Measurements from ENCODE around the gene CLRN3. TPM values are rescaled to one million over a fixed set of nuclear protein-coding genes. Genes with fewer than 3 reads are reported as not detected.
A peak's percentile ranks its signal among the peaks of the same experiment; 100 is the strongest.

The CLRN3 gene
- total RNA-seq, 2 donors from 2014 or later = 76.8 to 110 TPM

DNA sequence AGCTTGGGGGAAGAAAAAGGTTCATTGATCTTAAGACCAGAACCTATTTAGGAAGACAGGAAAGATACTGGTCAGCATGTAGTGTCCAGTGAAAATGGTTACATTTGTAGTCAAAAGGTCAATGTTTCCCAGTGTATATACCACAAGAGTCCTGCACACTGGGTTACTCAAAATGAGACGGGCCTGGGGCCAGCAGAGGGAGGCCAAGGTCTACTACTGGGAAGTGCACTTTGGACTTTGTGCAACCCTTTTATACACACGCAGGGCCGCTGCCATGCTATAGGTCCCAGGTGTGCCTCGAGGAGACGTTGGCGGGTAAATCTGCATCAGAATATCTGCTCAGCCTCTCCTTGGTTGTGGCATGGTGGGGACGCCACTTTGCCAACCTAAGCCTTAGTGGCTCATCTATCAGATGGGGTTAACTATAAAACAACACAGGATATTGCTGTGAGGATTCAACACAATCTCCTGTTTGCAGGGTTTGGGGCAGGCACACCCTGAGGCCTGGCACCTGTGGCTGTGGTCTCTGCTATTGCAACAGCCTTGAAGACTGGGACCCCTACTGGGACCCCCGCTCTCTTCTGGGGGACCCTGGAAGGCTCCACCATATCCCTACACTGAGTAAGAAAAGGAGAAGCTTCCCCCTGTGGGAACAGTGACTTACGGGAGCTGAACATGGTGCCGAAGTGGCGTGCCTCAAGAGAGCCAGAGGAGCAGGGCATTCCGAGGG is 19.7 kb downstream of the CLRN3 start:
- H3K27me3 ChIP-seq = no peaks in the 10 kb centered on the region
- H3K36me3 ChIP-seq = no peaks in the 10 kb centered on the region
- H3K9ac ChIP-seq (ENCODE audit: low read depth in 2 of 2, low read length in 2 of 2) = no peak overlapping the region
- H3K4me3 ChIP-seq = no peak overlapping the region
- no peak overlapping the region for H3K27ac ChIP-seq
- no peaks in the 10 kb centered on the region for H3K4me1 ChIP-seq
- DNase-seq = peak; percentile 85
- H3K9me3 ChIP-seq = no peaks in the 10 kb centered on the region
- TF ChIP-seq, protein P1, sequence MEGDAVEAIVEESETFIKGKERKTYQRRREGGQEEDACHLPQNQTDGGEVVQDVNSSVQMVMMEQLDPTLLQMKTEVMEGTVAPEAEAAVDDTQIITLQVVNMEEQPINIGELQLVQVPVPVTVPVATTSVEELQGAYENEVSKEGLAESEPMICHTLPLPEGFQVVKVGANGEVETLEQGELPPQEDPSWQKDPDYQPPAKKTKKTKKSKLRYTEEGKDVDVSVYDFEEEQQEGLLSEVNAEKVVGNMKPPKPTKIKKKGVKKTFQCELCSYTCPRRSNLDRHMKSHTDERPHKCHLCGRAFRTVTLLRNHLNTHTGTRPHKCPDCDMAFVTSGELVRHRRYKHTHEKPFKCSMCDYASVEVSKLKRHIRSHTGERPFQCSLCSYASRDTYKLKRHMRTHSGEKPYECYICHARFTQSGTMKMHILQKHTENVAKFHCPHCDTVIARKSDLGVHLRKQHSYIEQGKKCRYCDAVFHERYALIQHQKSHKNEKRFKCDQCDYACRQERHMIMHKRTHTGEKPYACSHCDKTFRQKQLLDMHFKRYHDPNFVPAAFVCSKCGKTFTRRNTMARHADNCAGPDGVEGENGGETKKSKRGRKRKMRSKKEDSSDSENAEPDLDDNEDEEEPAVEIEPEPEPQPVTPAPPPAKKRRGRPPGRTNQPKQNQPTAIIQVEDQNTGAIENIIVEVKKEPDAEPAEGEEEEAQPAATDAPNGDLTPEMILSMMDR (IDR thresholded peaks at IDR 0.05) = peak; percentile 59
- intact Hi-C loops (cut with DNase I) = loop anchor here (10.0 kb wide), 1 partner anchor 272 kb away; no protein-coding TSS in a partner anchor

DNA sequence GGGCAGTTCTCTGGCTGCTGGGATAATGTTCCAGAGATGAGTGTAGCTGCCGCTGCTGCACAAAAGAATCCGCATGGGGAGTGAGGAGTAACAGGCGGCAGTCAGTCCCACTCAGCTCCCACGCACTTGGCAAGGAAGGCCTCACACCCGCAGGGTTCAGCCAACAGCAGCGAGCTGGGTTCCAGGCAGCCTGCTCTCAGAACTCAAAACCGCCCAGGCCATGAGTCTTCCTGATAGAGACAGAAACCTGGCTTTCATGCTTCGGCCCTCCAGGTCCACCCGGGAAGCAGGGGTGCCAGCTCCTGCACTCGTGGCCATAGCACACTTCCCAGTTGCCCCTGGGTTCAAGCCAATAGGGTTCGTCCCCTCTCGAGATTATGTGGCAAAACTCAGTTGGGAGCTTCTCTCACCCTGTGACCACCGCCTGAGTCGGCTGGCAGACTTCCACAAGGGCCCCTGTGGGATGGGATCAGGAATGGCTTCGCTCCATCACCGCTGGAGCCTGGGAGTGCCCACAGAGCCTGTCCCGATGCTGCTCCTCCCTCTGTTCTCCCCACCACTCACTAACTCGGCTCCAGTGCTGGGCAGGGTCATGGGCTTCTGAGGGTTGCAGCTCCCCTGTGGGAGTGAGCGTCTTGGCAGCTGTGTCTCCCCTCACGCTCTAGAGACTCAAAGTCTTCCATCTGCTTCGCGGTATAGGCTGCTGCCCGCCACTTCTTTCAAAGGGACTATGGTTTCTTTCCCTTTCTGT is 20.6 kb downstream of the CLRN3 start:
- TF ChIP-seq, protein P1 (IDR thresholded peaks at IDR 0.05) = no peak
- Histone ChIP-seq H3K9ac (ENCODE audit: low read depth in 2 of 2, low read length in 2 of 2) (no peak overlapping the region), H3K27me3 (no peaks in the 10 kb centered on the region), H3K27ac (no peak overlapping the region), H3K9me3 (no peaks in the 10 kb centered on the region), H3K4me1 (no peaks in the 10 kb centered on the region), H3K4me3 (no peak overlapping the region), H3K36me3 (no peaks in the 10 kb centered on the region)
- peak; percentile 22 for DNase-seq
- intact Hi-C loops (cut with DNase I) = loop anchor here (10.0 kb wide), 1 partner anchor 273 kb away; no protein-coding TSS in a partner anchor

DNA sequence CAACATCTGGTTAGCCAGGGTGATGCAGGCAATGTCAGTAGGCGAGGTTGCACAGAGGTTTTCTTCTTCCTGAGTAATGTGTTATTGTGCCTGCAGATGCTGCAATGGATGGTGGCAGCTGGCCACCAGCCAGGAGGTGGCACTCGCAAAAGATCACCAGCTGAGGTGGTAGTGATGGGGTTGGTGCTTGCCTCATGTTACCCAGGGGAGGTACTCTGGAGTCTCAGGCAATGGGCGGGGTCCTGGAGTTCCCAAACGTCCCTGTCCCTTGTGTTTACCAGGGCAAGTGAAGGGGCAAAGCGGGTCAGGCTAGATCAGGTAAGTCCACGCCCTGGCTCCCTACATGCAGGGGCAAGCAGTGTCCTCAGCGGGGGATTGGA is 21.1 kb downstream of the CLRN3 start:
- no peaks in the 10 kb centered on the region for H3K27me3 ChIP-seq
- H3K27ac ChIP-seq = no peak overlapping the region
- no peak for DNase-seq
- H3K9ac ChIP-seq (ENCODE audit: low read depth in 2 of 2, low read length in 2 of 2) = no peak overlapping the region
- TF ChIP-seq, protein P1 (IDR thresholded peaks at IDR 0.05) = no peak
- intact Hi-C loops (cut with DNase I) = loop anchor here (2.0 to 10.0 kb wide), 2 partner anchors 139 to 273 kb away; no protein-coding TSS in a partner anchor
- H3K4me3 ChIP-seq = no peak overlapping the region
- no peaks in the 10 kb centered on the region for H3K9me3 ChIP-seq
- no peaks in the 10 kb centered on the region for H3K36me3 ChIP-seq
- H3K4me1 ChIP-seq = no peaks in the 10 kb centered on the region

DNA sequence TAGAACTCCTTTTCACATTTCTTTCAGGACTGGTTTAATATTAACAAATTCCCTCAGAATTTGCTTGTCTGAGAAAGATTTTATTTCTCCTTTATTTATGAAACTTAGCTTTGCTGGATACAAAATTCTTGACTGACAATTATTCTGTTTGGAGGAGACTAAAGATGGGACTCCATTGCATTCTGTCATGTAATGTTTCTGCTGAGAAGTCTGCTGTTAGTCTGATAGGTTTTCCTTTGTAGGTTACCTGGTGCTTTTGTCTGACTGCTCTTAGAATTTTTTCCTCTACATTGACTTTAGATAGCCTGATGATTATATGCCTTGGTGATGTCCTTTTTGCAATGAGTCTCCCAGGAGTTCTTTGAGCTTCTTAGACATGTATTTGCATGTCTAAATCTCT is 23.4 kb downstream of the CLRN3 start:
- TF ChIP-seq, protein P1 (IDR thresholded peaks at IDR 0.05) = no peak
- H3K27ac ChIP-seq = no peak overlapping the region
- no peaks in the 10 kb centered on the region for H3K4me1 ChIP-seq
- no peaks in the 10 kb centered on the region for H3K36me3 ChIP-seq
- H3K27me3 ChIP-seq = no peaks in the 10 kb centered on the region
- H3K4me3 ChIP-seq = no peak overlapping the region
- H3K9ac ChIP-seq (ENCODE audit: low read depth in 2 of 2, low read length in 2 of 2) = no peak overlapping the region
- no peaks in the 10 kb centered on the region for H3K9me3 ChIP-seq
- intact Hi-C loops (cut with DNase I) = loop anchor here (5.0 kb wide), 1 partner anchor 203 kb away; no protein-coding TSS in a partner anchor
- no peak for DNase-seq

DNA sequence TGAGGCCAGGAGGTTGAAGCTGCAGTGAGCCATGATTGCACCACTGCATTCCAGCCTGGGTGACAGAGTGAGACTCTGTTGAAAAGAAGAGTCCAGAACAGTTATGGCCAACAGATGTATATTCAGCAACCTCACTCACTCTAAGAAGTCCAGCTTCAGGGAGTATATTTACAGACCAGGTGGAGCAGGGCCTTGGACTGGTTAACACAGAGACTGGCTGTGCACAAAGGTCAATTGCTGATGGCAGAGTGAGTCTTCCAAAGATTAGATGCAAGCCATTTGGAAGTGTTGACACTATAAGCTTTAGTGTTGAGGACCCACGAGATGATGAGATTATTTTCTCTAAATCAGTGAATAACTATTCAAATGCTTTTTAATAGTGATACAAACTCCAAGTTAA is 24.9 kb downstream of the CLRN3 start:
- Histone ChIP-seq H3K9ac (ENCODE audit: low read depth in 2 of 2, low read length in 2 of 2) (no peak overlapping the region), H3K4me3 (no peak overlapping the region), H3K9me3 (no peaks in the 10 kb centered on the region), H3K36me3 (no peaks in the 10 kb centered on the region), H3K4me1 (no peaks in the 10 kb centered on the region), H3K27me3 (no peaks in the 10 kb centered on the region), H3K27ac (no peak overlapping the region)
- no peak for DNase-seq
- TF ChIP-seq, protein P1 (IDR thresholded peaks at IDR 0.05) = no peak
- intact Hi-C loops (cut with DNase I) = loop anchor here (5.0 kb wide), 1 partner anchor 204 kb away; no protein-coding TSS in a partner anchor
